Fibroblast of skin of scalp (primary cell): ENCODE measurements around the gene CCBE1.
"Not testable (repeated sequence)": the region's sequence is repeated elsewhere in the genome, so short reads cannot be mapped to it uniquely, and the experiment has no call there.

ENCODE experiments used
- DNase-seq: peaks from one replicate; pipeline ENCODE4 v3.0.0-alpha.2; 2013

CCBE1 gene

DNA sequence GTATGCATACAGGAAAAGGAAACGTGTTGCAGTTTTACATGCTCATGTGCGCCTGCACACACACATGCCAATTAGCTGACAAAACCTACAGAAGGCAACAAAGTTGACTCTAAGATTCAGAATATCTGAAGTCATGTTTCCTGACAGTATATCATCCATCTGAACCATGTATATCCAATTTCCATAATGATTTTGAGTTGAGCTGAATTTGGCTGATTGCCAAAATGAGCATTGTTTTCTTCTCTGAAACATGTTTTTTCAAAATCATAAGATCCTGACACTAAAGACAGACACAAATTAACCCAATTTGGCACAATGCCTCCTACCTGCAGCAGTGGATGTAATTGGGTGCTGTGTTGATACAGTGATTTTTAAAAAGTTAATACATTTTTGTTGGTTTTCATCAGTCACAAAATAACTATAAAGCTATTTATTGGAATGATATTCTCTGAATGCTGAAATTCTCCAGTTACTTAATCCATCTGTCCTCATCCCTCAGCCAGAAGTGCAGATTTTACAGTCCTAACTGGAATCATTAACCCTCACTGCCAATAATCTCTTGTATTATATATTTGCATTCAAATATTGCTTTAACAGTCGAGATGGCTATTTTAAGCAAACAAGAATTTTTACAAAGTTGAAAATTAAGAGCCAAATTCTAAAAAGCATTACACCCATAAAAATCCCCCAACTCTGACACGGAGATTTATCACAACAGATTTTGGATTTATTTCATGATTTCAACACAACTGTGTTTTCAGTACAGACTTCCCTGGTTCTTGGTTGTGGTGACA, 176.5 kb downstream of the CCBE1 start:
- no peak for DNase-seq

DNA sequence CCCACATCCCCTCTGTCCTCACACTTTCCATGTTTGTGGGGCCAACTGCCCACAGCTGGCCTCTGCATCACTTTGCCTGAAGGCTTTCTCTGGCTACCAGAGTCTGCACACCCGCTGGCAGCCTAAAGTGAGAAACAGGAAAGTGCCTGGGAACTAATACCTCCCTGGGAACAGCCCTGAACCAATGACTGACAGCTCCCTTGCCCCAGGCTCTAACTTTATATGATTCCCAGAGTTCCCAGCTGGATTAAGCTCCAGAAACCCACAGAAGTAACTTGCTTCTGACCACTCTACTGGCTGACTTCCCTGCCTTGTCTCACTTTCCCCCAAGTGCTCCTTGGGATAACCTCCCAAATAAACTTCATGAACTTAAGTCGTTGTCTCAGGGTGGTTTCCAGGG, 178.5 kb downstream of the CCBE1 start:
- DNase-seq = no peak

DNA sequence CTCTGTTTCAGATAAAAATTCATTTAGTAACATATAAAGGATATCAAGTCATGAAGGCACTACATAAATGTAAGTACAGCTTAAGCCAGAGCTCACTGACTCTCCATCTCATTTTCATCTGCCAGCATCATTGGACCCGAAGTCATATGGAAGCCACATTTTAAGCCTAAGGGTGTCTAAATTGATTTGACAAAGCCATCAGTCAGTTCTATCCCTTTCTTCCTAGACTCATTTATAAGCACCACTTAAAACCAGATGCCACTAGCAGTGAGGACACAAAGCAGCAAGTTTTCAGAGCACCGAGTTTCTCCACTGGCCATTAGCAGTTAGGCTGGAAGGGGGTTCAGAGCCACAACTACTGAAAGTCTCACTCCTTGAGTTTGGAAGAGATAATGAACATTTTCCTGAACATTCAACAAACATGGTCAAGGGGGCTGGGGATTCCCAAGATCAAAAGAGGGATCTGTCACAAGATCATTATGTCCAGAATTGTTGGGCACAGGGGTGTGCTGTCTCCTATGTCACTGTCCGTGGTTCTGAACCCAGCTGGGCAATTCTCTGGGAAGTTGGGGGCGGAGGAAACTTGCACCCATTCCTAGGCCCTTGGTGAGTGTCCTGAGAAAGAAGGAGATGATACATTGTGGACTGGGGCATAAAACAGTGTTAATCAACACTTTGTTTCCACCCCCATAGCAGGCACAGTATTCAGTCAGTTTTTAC, 179.6 kb downstream of the CCBE1 start:
- DNase-seq = peak; percentile 35

DNA sequence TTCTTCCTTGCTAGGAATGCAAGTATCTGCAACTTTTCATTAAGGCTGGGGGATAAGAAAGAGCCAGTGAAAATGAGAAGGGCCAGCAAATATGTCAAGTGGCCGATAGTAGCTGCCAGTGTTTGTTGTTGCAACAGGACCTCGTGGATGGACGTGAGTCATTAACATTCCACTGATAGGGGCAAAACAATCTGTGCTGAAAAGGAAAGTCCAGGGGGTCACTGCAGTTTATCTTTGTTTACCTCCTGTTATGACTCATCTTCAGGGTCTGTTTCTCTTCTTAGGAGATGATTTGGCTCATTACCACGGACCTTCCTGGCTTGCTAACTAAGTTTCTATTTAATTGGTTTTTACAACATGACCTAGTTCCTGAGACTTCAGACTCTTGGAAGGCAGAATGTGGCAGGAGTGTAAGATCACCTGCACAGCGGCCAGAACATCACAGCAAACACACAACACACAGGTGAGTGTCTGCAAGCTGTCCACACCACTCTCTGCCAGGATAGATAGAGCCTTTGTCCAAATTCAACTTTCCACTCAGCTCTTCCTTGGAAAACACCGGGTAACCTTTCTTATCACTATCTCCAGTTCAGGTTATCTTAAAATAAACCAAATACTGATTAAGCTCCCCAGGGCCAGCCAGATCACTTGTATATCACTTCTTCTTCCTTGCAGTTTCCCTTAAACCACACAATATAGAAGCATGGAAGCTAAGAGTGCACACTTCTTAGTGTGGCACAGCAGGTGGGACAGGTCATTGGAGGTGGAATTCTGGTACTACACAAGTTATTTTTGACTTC, 180.7 kb downstream of the CCBE1 start:
- peak; percentile 69 for DNase-seq

DNA sequence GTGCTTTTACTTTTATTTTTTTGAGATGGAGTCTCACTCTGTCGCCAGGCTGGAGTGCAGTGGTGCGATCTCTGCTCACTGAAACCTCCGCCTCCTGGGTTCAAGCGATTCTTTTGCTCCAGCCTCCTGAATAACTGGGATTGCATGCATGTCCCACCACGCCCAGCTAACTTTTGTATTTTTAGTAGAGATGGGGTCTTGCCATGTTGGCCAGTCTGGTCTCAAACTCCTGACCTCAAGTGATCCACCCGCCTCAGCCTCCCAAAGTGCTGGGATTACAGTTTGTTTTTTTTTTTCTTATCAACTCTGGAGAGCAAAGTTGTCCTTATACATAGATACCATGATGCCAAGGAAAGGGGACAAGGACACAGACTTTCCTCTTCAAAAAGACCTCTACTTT, 181.3 kb downstream of the CCBE1 start:
- not testable (repeated sequence) for DNase-seq

DNA sequence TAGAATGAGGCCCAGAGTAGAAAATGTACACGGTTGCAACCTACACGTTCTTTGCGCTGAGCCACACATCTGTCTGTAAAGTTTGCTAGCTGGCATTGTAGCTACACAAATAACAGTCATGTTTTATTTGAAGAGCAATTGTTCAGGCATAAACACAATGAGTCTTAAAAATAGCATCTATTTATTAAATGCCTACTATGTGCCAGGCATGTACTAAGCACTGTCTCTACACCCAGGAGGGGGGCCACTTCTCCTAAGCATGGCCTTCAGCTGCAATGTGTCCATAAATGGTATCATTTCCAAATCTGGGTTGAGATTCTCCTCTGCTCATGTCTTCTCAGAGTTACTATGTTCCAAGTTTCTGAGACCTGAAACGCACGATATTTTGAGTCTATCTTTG, 182.1 kb downstream of the CCBE1 start:
- DNase-seq = no peak

DNA sequence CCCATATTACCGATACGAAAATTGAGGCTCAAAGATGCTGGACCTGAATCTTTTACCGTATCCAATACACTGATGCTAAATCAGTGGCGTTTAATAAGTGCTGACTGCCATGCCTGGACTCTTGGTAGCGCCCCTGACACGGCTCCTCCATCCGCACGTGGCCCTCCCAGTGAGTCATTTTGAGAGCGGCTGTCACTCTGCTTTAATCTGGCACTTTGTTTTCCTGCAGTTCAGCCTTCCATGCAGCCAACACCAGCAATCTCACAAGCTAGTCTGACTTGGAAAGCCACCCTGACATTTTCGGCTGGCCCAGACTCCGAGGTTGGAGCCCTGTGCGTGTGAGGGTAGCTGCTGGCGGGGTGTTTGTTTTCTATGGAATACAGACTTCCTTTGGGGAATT, 183.0 kb downstream of the CCBE1 start:
- DNase-seq = peak; percentile 96

DNA sequence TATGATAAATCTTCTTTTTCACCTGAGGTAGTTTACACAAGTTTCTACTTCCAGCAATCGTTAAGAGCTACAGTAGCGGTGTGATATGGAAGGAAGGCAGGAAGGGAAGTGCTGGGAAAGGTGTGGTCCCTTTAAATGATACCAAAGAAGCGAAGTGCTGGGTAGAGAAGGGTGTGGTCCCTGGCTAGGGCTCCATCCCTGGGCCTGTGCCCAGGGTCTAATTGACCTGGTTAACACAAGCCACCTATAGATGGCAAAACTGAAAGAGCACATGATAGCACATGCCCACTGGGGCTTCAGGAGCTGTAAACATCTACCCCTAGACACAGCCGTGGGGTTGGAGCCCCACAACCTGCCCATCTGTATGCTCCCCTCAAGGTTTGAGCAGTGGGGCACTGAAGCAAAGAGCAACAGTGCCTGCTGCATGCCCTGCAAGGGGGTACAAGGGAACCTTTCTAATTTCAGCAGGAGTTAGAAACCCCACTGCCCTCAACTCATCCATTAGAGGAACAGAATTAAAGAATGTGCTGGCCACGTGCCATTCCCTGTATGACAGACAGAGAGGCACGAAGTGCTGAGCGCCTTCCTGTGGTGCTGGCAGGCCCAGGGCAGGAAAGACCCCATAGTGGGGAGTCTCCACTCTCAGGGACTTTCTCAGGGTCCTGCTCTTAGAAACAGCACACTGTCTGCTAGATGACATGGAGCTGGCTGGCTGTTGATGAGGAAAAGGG, 185.0 kb downstream of the CCBE1 start:
- DNase-seq = peak; percentile 60

DNA sequence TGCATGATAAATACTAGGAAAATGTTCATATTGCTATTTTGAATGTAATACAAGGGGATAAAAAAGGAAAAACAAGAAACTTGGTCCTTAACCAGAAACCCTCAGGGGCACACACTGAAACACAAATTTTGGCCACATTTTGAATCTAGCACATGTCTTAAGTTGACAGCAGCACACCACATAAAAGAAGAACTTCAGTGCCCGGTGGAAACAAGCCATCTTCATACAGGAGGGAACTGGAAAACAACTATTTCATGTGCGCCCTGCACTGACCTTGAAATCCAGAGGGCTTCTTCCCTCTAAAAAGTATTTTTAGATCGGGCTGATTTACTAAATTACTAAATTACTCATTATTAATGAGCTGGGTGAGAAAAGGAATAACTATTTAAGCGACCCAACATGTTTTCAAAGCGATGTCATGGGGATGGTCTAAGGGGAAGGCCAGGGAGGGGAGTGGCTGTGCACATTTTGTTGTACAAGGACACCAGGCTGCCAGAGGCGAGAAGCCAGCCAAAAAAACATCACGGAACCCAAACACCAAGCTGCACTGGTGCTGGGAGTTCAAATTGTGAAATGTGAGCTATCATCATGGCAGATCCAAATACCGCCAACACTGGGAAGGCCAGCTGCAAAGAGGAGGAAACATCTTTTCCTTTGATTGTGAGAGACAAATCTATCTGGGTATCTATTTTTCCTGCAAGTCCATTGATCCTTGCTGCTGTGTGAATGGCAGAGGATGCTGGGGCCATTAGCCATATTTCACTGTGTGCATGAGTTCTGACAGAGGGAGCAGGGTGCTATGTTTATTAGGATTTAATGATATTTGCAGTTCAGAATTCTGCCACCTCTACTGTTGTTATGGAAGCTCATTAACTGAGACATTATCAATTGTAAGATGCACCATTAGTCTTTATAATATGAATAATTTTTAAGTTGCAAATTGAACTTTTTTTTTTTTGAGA, 187.5 kb downstream of the CCBE1 start:
- peak; percentile 40 for DNase-seq

DNA sequence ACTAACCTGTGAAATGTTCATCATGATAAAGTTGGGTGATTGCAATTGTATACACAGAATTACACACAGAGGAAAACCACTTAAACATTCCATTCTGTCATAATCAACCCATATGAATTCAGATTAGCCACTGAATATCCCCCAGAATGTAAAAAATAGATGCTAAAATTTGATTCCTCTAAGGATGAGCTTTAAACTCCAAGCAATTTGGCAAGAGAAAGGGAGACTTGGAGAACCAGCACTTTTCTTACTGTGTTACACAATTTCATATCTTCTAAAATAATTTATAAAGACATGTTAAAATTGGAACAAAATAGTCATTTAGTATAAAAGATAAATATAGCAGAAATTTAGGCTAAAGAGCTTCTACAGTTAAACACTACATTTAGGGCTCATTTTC, 191.9 kb downstream of the CCBE1 start:
- DNase-seq = peak; percentile 64

DNA sequence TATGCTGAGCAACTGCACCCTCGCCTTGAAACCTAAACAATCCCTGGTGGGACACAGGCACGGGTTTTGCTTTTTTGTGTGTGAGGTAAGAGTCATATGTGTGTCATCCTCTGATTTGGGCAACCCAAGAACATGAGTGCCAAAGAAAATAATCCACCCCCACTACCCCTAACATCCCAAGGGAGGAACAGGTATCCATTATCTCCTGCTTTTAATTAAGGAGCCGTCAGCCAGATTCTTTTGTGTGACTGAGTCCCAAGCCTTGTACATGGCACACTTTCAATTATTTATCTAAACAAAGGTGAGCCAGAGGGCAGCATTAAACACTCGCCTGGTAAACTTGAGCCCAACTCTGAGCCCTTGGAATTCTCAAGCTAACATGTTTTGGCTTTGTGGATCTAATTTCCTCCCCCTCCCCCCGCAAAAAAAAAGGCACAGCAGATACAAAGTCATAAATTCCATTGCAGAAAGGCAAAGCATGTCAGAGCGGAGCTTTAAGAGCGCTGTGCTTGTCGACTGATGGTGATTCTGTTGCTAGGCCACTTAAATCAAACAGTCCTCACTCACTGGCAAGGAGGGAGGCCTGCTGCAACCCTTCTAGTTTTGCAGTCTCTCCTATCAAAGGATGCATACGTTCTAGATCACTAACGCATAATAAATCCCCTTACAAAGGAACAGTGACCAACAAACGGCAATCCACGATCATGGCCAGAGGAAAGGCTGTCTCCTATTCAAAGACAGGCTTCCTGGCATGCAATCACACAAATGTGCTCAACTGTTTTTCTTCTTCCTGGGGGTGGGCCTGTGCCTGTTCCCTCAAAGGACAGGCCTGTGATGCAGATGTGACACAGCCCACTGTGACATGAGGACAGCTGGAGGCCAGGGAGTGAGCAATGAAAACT, 194.7 kb downstream of the CCBE1 start:
- peak; percentile 94 for DNase-seq

DNA sequence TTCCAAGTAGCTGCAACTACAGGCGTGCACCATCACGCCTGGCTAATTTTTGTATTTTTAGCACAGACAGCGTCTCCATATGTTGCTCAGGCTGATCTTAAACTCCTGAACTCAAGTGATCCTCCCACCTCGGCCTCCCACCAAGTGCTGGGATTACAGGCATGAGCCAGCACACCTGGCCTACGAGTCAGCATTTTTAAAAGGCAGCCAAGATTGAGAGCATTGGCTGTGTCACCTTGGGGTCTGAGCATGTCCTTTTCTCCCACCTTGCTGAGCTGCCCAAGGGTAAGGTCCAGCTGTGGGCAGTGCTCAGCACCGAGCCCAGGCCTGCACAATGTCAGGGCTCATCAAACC, 195.3 kb downstream of the CCBE1 start:
- DNase-seq = no peak

DNA sequence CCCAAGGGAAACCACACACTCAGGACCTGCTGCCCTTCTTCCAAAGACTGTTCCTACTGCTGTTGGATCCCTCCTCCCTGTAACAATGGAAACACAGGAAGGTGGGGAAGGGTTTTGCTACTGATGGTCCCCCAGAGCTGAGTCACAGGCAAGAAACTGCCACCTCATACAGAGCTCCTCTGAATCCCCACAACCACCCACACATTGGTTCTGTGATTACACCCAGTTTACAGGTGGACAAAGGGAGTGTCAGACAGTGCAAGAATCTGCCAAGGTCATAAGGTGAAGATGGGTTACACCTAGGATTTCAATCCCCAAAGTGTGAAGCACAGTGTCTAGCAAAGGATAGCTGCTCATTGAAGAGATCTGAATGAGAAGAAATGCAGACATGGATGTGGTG, 196.5 kb downstream of the CCBE1 start:
- DNase-seq = no peak

DNA sequence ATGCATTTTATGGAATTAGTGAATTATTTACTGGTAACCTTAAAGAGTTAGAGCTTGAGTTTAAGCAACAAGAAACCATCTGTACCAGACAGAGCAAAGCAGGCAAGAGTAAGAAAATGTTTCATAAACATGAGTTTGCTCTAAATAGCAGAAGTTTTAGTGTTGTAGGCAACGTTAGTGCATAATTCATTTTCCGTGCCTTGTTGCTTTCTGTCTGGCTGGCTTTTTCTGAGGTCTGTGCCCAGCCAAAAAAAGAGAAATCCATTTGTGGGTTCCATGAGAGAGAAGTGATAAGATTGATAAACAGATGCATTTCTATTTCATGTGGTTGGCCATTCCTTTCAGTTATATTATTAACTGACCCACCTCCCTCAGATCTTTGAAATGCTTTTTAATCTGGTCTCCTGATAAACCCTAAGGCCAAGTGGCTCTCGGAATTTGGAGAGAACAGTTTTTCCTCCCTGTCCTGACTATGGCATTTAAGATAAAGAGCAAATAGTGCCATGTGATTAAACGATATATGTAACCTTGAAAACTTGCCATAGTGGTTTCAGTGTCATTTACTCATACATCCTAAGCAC, 198.6 kb downstream of the CCBE1 start:
- DNase-seq = no peak

DNA sequence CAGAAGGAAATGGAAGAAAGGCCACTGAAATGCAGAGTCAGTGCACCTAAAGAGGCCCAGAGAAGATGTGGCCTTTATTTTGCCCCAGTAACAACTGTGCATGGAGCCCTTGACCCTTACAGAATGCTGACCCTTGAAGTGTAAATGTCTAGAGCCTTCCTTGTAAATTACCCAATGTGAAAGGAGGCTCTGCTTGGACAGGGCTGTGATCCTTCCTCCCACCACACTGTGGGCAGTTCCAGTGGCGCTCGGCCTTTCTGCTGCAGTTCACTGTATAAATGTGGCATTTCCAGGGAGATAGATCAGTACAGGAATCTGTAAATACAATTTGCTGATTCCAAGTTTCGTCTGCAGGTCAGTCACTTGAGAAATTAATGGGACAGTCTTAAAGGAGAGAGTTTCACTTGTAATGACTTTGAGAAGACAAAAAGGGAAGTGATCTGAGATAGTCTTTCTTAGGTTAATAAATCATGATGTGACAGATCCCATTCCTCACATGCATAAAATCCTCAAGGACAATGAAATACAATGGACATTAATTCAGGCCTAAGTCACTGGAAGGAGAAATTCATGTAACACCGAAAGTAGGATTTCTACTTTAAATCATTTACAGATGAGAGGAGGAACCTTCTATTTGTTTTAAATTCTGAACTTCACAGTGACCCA, 204.3 kb downstream of the CCBE1 start:
- no peak for DNase-seq

DNA sequence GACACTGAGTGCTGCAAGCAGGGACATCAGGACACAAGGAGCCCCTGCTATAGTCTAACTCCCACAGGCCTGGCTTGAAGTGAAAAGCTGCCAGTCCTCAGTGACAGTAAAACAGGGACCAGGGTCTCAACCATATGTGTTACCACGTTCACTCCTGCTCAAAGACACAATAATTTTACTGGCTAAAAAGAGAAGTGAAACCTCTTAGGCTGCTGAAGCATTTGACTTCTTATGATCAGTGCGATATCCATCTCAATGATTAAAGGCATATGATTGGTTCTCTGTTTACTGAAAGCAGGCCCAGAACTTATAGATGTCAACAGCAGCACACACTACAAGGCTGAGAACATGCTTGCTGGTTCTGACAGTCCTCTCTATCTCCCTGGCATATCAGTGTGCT, 208.3 kb downstream of the CCBE1 start:
- no peak for DNase-seq

DNA sequence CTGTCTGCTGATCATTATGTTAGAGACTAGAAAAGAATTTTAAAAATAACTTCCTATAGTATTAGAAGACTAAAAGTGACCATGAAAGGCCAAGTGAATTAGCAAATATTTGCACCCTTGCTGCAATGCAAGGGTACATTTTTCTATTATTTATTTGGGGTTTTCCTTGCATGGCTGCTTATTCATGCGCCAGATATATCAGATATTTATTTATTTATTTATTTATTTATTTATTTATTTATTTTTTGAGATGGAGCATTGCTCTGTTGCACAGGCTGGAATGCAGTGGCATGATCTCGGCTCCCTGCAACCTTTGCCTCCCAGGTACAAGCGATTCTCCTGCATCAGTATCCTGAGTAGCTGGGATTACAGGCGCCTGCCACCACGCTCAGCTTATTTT, 211.8 kb downstream of the CCBE1 start:
- no peak for DNase-seq

DNA sequence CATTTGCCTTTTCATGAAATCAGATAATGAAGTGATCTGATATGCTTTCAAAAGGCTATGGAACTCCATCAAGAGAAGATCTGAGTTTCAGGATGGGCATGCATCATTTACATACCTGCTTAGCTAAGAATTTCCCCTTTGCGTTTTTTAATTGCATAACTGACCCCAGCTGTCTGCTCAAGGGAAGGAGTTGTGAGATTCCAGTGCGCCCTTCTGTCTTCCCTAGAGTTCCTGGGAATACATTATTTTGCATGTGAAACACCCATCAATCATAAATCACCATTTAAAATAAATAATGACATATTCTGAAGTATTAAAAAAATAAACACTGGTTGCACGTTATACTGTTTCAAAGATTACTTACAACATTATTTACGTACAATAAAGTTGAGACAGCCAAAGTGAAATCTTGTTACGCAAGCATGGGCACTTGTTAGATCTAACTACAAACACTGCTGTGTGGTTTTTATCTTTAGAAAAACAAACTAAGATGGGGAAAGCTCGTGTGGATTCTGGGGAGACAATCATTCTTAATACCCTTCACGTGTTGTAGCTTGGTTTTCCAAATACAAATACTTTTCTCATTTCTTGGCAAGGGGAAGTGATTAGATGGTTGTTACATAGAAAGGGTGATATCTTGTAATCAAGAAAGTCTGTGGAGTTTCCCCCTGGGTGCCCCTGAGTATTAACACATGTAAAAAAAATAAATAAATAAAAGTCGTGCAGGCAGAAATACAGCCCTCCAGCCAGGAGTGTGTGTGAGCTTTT, 212.5 kb downstream of the CCBE1 start:
- DNase-seq = peak; percentile 57

DNA sequence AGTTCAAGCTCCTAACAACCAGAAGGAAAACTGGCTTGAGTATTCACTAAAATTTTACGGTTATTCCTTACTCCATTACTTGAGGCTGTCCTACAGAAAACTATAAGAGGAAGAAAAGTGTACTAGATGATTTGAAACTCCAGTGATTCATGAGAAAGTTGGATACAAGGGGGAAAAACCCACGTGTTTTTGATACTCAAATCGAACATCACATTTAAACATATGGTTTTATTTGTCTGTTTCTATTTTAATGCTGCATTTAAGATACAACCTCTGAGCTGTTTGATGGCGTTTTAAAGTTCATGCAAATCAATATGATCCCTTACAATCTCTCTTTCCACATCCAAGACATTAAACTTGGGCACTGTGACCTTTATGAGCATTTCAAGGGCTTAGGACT, 213.1 kb downstream of the CCBE1 start:
- DNase-seq = no peak
